GM06990 (cell line): Measurements from ENCODE around the gene EIF4A3.

Experiments
- DNase-seq: peaks from one replicate; pipeline ENCODE4 v3.0.0-alpha.2; 2011; ENCODE audit not compliant: insufficient read length; ENCODE audit errors: extremely low read depth
- H3K27me3 ChIP-seq: replicated peaks from 2 replicates; pipeline ENCODE4 v1.6.0; 2011; ENCODE audit warnings: low read length; ENCODE audit not compliant: control insufficient read depth, insufficient read depth
- H3K36me3 ChIP-seq: 2 replicates; pipeline ENCODE4 v1.5.1; 2011; ENCODE audit warnings: low read length; ENCODE audit not compliant: control insufficient read depth, insufficient read depth
- H3K4me3 ChIP-seq: replicated peaks from 2 replicates; pipeline ENCODE4 v1.5.1; 2011; ENCODE audit warnings: low read depth, mild to moderate bottlenecking, control low read depth, low read length
- TF ChIP-seq, protein P1 (sequence below): IDR thresholded peaks from 2 replicates; pipeline ENCODE4 v1.5.1; 2011; ENCODE audit warnings: low read length, control low read depth, mild to moderate bottlenecking, inconsistent platforms; ENCODE audit not compliant: insufficient read depth, poor library complexity, severe bottlenecking

Gene EIF4A3

DNA sequence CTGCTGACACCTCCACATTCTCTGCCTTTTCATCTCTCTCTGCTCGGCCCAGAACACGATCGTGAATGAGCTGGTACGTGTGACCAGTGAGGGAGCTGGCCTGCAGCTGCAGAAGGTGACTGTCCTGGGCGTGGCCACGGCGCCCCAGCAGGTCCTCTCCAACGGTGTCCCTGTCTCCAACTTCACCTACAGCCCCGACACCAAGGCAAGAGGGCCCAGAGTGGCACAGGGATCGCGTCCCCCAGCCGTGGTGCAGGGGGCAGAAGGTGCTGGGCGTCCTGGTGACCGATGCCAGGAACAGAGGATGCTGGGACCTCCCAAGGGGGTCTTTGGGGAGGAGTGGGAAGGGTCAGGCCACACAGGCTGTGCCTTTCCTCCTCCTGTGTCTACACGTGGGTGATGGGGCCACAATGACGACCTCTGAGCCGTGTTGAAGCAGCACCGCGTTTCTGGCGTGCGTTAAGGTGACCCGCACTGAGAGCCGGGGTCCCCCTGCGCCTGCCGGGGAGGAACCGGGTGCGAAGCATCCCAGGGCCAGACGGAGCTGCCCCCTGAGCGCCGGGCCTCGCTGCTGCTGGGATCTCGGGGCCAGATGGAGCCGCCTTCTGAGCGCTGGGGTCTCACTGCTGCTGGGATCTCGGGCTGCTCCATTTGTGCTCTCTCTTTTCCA is 28.2 kb downstream of the EIF4A3 start:
- Histone ChIP-seq H3K27me3 (no peaks in the 10 kb centered on the region), H3K36me3 (no peaks in the 10 kb centered on the region), H3K4me3 (no peak overlapping the region)
- no peak for DNase-seq
- TF ChIP-seq, protein P1, sequence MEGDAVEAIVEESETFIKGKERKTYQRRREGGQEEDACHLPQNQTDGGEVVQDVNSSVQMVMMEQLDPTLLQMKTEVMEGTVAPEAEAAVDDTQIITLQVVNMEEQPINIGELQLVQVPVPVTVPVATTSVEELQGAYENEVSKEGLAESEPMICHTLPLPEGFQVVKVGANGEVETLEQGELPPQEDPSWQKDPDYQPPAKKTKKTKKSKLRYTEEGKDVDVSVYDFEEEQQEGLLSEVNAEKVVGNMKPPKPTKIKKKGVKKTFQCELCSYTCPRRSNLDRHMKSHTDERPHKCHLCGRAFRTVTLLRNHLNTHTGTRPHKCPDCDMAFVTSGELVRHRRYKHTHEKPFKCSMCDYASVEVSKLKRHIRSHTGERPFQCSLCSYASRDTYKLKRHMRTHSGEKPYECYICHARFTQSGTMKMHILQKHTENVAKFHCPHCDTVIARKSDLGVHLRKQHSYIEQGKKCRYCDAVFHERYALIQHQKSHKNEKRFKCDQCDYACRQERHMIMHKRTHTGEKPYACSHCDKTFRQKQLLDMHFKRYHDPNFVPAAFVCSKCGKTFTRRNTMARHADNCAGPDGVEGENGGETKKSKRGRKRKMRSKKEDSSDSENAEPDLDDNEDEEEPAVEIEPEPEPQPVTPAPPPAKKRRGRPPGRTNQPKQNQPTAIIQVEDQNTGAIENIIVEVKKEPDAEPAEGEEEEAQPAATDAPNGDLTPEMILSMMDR, result no peak

DNA sequence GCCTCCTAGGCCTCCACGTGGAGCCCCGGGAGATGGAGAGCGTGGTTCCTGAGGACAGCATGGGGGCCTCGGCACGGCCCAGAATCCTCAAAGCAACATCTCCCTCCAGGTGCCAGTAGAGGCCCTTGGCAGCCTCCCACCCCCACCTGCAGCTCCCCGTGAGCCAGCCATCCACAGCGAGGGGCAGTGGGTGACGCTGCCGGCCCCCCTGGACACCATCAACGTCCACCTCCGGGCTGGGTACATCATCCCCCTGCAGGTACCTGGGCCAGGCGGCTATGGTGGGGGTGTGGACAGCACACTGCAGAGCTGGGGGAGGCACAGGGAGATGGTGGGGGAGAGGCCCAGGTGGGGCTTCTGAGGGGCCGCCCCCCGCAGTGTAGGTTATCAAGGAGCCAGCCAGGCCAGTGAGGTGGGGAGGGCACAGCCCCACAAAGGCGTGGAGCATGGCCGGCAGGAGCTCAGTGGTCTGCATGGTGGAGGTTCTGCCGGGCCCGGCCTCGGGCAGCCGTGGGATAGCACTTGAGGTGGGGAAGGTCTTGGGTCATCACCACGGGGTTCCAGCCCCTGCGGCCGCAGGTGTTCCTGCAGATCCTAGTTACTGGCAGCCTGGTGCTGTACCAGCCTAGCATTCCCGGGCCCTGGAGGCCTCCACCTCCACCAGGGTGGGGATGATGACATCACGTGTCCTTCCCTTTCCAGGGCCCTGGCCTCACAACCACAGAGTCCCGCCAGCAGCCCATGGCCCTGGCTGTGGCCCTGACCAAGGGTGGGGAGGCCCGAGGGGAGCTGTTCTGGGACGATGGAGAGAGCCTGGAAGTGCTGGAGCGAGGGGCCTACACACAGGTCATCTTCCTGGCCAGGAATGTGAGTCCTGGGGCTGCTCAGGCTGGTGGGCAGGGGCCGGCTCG is 29.2 kb downstream of the EIF4A3 start:
- TF ChIP-seq, protein P1, result no peak
- Histone ChIP-seq H3K27me3 (no peaks in the 10 kb centered on the region), H3K36me3 (no peaks in the 10 kb centered on the region), H3K4me3 (no peak overlapping the region)
- DNase-seq, result no peak

DNA sequence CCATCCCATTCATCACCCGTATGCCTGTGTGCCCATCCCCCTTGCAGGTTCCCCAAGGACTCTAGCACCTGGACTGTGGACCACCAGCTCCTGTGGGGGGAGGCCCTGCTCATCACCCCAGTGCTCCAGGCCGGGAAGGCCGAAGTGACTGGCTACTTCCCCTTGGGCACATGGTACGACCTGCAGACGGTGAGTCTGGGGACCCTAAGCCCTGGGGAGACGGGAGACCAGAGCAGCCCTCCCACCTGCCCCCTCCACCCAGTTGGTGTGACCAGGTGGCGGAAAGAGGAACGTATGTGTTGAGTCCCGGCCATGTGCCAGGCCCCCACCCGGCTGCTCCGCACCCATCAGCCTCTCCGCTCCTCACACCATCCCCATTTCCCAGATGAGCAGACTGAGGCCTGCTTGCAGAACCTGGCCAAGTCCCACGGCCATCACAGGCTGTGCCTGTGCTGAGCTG is 30.0 kb downstream of the EIF4A3 start:
- TF ChIP-seq, protein P1, result no peak
- Histone ChIP-seq H3K27me3 (no peaks in the 10 kb centered on the region), H3K4me3 (no peak overlapping the region), H3K36me3 (no peaks in the 10 kb centered on the region)
- DNase-seq, result no peak

DNA sequence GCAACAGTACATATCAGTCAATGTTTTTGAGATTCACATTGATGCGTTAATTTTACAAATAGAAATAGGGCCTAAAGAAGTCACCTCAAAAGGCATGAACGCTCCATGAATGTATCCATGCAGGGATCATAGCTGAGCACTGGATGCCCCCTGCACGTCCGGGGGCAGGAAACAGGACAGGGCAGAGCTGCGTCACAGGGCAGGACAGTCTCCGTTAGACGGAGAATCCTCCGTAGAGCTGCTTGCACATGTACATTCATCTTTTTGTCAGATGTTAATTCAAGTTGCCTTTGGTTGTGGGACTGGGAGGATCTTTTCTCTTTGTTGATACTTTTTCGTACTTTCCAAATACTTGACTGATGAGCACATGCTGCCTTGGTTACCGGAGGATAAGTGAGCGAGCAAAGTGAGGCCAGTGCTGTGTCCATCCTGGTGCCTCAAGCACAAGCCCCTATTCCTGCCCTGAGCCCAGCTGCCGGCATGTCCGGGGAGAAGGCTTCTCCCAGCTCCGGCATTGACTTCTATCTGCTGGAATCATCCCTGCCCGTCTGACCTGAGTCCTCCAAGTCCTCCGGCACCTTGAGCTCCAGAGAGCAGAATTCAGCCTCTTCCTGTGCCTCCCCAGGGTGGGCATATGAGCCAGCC is 30.5 kb downstream of the EIF4A3 start:
- Histone ChIP-seq H3K4me3 (no peak overlapping the region), H3K36me3 (no peaks in the 10 kb centered on the region), H3K27me3 (no peaks in the 10 kb centered on the region)
- DNase-seq, result no peak
- TF ChIP-seq, protein P1, result no peak

DNA sequence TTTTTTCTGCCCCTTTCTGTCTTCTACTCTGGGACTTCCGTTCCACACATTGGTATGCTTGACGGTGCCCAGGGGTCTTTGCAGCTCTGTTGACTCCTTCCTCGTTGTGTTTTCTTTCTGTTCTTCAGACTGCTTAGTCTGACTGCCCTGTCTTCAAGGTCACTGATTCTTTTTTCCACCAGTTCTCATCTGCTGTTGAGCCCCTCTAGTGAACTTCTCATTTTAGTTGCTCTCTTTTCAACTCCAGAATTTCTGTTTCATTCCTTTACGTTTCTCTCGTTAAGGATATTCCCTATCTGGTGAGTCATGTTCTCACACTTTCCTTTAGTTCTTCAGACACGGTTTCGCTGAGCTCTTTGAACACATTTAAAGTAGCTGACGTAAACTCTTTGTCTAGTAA is 31.8 kb downstream of the EIF4A3 start:
- no peaks in the 10 kb centered on the region for H3K27me3 ChIP-seq
- H3K4me3 ChIP-seq, result no peak overlapping the region
- no peaks in the 10 kb centered on the region for H3K36me3 ChIP-seq
- no peak for DNase-seq
- TF ChIP-seq, protein P1, result no peak
